ENCODE results near the gene SNX33. TPM values are rescaled to one million over a fixed set of nuclear protein-coding genes. Genes with fewer than 3 reads are reported as not detected.

SNX33 gene
- total and polyA plus RNA-seq, 2 of the 13 experiments (the other 11 are each of a cell fraction or from before 2014, with no cell fraction given) = 11.0 to 11.6 TPM

- no peak overlapping the region for H3K4me3 ChIP-seq (replicated peaks in 1 of 3; ENCODE audit: insufficient read depth in 1 of 3, low read depth in 2 of 3, low read length in 3 of 3)
- CTCF ChIA-PET (ENCODE audit: low intra/inter-chr PET ratio, low total read pairs) = no interaction called here
- no peak overlapping the region for H3K4me2 ChIP-seq (ENCODE audit: low read depth, low read length)
- H3K9me3 ChIP-seq (ENCODE audit: low read length) = no peaks in the 10 kb centered on the region
- no peak for FAIRE-seq
- no peak overlapping the region for H3K27ac ChIP-seq (ENCODE audit: extremely low read length, insufficient read depth, low read length)
- no peaks in the 10 kb centered on the region for H3K36me3 ChIP-seq (replicated peaks in 1 of 2; ENCODE audit: control insufficient read depth in 1 of 2, insufficient read depth in 2 of 2, low read length in 2 of 2)
- H3K9ac ChIP-seq (ENCODE audit: insufficient read depth, low read depth, low read length) = no peak overlapping the region
- H4K20me1 ChIP-seq (ENCODE audit: insufficient read depth, low read length) = no peaks in the 10 kb centered on the region
- no peak overlapping the region for H2AFZ ChIP-seq (ENCODE audit: low read length)
- peaks cover 8 to 22% of the 10 kb centered on the region in 2 experiments; a peak in 4 of 5 replicates for H3K27me3 ChIP-seq (ENCODE audit: control insufficient read depth in 1 of 2, insufficient read depth in 2 of 2, low read length in 2 of 2)
- intact Hi-C loops (cut with micrococcal nuclease; ENCODE audit: unreplicated experiment) (loop anchor here (10.0 kb wide), 1 partner anchor 324 kb away; the partner anchor contains the start of gene MAN2C1), in situ Hi-C loops (cut with HindIII; ENCODE audit: extremely low pct_ligation_motif_present, low pct_unique_long_range_greater_than_20kb) (loop anchor here (10.0 kb wide), 1 partner anchor 116 kb away; no protein-coding TSS in a partner anchor)
- POLR2A ChIA-PET = no interaction called here
- no peak for DNase-seq (ENCODE audit: low spot score)
- H3K4me1 ChIP-seq (ENCODE audit: insufficient read depth, low read length) = peaks cover 26% of the 10 kb centered on the region
- no peaks in the 10 kb centered on the region for H3K79me2 ChIP-seq (ENCODE audit: insufficient read depth, low read length)
- 26% methylated on average over 9 of the region's 26 CpGs for WGBS (ENCODE audit: low lambda C conversion rate)
- ATAC-seq = no peak
- BruUV-seq (replicated peaks) = no TSS peak
- TF ChIP-seq, protein P1, sequence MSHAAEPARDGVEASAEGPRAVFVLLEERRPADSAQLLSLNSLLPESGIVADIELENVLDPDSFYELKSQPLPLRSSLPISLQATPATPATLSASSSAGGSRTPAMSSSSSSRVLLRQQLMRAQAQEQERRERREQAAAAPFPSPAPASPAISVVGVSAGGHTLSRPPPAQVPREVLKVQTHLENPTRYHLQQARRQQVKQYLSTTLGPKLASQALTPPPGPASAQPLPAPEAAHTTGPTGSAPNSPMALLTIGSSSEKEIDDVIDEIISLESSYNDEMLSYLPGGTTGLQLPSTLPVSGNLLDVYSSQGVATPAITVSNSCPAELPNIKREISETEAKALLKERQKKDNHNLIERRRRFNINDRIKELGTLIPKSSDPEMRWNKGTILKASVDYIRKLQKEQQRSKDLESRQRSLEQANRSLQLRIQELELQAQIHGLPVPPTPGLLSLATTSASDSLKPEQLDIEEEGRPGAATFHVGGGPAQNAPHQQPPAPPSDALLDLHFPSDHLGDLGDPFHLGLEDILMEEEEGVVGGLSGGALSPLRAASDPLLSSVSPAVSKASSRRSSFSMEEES (CRISPR knock-in tag; IDR thresholded peaks at IDR 0.05) = no peak
- TF ChIP-seq ZNF773 (CRISPR knock-in tag; IDR thresholded peaks at IDR 0.05; ENCODE audit: borderline replicate concordance) (no peak), ZNF225 (CRISPR knock-in tag; IDR thresholded peaks at IDR 0.05) (no peak), MXI1 (IDR thresholded peaks at IDR 0.05; ENCODE audit: borderline replicate concordance, low read depth, low read length) (no peak), ZNF737 (CRISPR knock-in tag; IDR thresholded peaks at IDR 0.05; ENCODE audit: borderline replicate concordance) (no peak), TRIM24 (CRISPR knock-in tag; IDR thresholded peaks at IDR 0.05) (no peak), ZNF274 (CRISPR knock-in tag; IDR thresholded peaks at IDR 0.05) (no peak), ZNF567 (CRISPR knock-in tag; IDR thresholded peaks at IDR 0.05; ENCODE audit: borderline replicate concordance) (no peak), DRAP1 (CRISPR knock-in tag; IDR thresholded peaks at IDR 0.05) (no peak), ZNF713 (CRISPR knock-in tag; IDR thresholded peaks at IDR 0.05) (no peak), ZHX1 (CRISPR knock-in tag; IDR thresholded peaks at IDR 0.05; ENCODE audit: low read depth) (no peak), ZNF615 (CRISPR knock-in tag; IDR thresholded peaks at IDR 0.05; ENCODE audit: borderline replicate concordance) (no peak), SNAPC5 (CRISPR knock-in tag; IDR thresholded peaks at IDR 0.05; ENCODE audit: borderline replicate concordance) (no peak)
- TF ChIP-seq, protein P2, sequence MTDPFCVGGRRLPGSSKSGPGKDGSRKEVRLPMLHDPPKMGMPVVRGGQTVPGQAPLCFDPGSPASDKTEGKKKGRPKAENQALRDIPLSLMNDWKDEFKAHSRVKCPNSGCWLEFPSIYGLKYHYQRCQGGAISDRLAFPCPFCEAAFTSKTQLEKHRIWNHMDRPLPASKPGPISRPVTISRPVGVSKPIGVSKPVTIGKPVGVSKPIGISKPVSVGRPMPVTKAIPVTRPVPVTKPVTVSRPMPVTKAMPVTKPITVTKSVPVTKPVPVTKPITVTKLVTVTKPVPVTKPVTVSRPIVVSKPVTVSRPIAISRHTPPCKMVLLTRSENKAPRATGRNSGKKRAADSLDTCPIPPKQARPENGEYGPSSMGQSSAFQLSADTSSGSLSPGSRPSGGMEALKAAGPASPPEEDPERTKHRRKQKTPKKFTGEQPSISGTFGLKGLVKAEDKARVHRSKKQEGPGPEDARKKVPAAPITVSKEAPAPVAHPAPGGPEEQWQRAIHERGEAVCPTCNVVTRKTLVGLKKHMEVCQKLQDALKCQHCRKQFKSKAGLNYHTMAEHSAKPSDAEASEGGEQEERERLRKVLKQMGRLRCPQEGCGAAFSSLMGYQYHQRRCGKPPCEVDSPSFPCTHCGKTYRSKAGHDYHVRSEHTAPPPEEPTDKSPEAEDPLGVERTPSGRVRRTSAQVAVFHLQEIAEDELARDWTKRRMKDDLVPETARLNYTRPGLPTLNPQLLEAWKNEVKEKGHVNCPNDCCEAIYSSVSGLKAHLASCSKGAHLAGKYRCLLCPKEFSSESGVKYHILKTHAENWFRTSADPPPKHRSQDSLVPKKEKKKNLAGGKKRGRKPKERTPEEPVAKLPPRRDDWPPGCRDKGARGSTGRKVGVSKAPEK (CRISPR knock-in tag; IDR thresholded peaks at IDR 0.05; ENCODE audit: borderline replicate concordance) = no peak
- TF ChIP-seq, protein P3, sequence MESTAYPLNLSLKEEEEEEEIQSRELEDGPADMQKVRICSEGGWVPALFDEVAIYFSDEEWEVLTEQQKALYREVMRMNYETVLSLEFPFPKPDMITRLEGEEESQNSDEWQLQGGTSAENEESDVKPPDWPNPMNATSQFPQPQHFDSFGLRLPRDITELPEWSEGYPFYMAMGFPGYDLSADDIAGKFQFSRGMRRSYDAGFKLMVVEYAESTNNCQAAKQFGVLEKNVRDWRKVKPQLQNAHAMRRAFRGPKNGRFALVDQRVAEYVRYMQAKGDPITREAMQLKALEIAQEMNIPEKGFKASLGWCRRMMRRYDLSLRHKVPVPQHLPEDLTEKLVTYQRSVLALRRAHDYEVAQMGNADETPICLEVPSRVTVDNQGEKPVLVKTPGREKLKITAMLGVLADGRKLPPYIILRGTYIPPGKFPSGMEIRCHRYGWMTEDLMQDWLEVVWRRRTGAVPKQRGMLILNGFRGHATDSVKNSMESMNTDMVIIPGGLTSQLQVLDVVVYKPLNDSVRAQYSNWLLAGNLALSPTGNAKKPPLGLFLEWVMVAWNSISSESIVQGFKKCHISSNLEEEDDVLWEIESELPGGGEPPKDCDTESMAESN (CRISPR knock-in tag; conservative IDR thresholded peaks at IDR 0.05) = no peak
Measured at GRCh38 chr15:75688831-75689230, 41.1 kb downstream of the SNX33 start.
